ENCODE data around the gene ACTR3C.
"Not testable (repeated sequence)": the region's sequence is repeated elsewhere in the genome, so short reads cannot be mapped to it uniquely, and the experiment has no call there.

ACTR3C gene

GRCh38 chr7:150287815-150288214, 35.5 kb downstream of the ACTR3C start:
- H3K9ac ChIP-seq (ENCODE audit: low read length); H3K4me3 ChIP-seq (ENCODE audit: low read length); H3K27ac ChIP-seq (ENCODE audit: low read length); H3K36me3 ChIP-seq (ENCODE audit: control insufficient read depth, low read depth, low read length); H3K27me3 ChIP-seq (ENCODE audit: control insufficient read depth, insufficient read depth, low read length); H3K4me1 ChIP-seq (ENCODE audit: control insufficient read depth, low read depth, low read length); H3K9me3 ChIP-seq (ENCODE audit: control insufficient read depth, low read depth, low read length): not testable (repeated sequence)

GRCh38 chr7:150285849-150286754, 37.2 kb downstream of the ACTR3C start:
- H3K27me3 ChIP-seq (ENCODE audit: control insufficient read depth, insufficient read depth, low read length); H3K4me3 ChIP-seq (ENCODE audit: low read length); H3K36me3 ChIP-seq (ENCODE audit: control insufficient read depth, low read depth, low read length); H3K4me1 ChIP-seq (ENCODE audit: control insufficient read depth, low read depth, low read length); H3K9ac ChIP-seq (ENCODE audit: low read length); H3K9me3 ChIP-seq (ENCODE audit: control insufficient read depth, low read depth, low read length); H3K27ac ChIP-seq (ENCODE audit: low read length): not testable (repeated sequence)

DNA sequence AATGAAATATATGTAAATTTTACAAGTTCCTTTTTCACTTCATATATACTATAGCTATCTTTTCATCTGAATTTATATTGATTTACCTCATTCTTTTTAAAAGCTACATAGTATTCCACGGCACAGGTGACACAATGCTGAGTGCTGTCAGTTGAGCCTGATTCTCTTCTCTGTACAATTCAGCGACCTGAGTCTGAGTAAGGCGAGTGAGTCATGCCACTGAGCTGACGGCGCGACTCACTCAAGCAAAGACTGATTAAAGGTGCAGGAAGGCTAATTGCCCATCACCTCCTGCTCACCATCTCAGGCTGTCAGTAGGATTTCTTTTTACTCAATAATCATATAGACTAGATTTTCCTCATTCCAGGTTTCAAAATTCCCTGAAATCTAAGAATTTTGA, 39.7 kb downstream of the ACTR3C start:
- not testable (repeated sequence) for H3K36me3 ChIP-seq (ENCODE audit: control insufficient read depth, low read depth, low read length); H3K9ac ChIP-seq (ENCODE audit: low read length); H3K27me3 ChIP-seq (ENCODE audit: control insufficient read depth, insufficient read depth, low read length); H3K4me1 ChIP-seq (ENCODE audit: control insufficient read depth, low read depth, low read length); H3K4me3 ChIP-seq (ENCODE audit: low read length); H3K9me3 ChIP-seq (ENCODE audit: control insufficient read depth, low read depth, low read length); H3K27ac ChIP-seq (ENCODE audit: low read length)

- H3K36me3 ChIP-seq (ENCODE audit: control insufficient read depth, low read depth, low read length); H3K27me3 ChIP-seq (ENCODE audit: control insufficient read depth, insufficient read depth, low read length); H3K4me1 ChIP-seq (ENCODE audit: control insufficient read depth, low read depth, low read length); H3K9ac ChIP-seq (ENCODE audit: low read length); H3K9me3 ChIP-seq (ENCODE audit: control insufficient read depth, low read depth, low read length); H3K27ac ChIP-seq (ENCODE audit: low read length); H3K4me3 ChIP-seq (ENCODE audit: low read length): not testable (repeated sequence)
These were observed 40.2 kb downstream of the ACTR3C start for GRCh38 chr7:150283111-150283510.

- not testable (repeated sequence) for H3K4me1 ChIP-seq (ENCODE audit: control insufficient read depth, low read depth, low read length); H3K9ac ChIP-seq (ENCODE audit: low read length); H3K36me3 ChIP-seq (ENCODE audit: control insufficient read depth, low read depth, low read length); H3K4me3 ChIP-seq (ENCODE audit: low read length); H3K27ac ChIP-seq (ENCODE audit: low read length); H3K9me3 ChIP-seq (ENCODE audit: control insufficient read depth, low read depth, low read length)
- peaks cover 13% of the 10 kb centered on the region for H3K27me3 ChIP-seq (ENCODE audit: control insufficient read depth, insufficient read depth, low read length)
These were observed 41.5 kb downstream of the ACTR3C start for GRCh38 chr7:150281681-150282403.

DNA sequence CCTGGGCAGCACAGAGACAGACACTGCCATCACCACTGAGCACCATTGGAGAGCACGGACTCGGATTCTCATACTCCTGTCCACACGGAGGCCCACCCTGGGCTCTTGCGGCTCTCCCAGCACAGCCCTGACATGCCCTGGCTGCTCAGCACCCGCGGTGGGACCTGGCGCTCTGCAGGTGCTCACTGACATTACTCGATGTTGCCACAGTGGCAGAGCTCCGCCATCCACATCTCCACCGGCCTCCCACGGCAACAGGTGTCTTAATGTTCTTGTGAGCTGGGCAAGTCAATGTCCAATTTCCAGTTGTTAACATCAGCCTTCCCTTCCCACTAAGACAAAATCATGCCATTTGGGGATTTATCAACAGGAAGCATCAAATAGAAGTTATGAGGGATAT, 45.0 kb downstream of the ACTR3C start:
- not testable (repeated sequence) for H3K4me3 ChIP-seq (ENCODE audit: low read length); H3K9me3 ChIP-seq (ENCODE audit: control insufficient read depth, low read depth, low read length); H3K36me3 ChIP-seq (ENCODE audit: control insufficient read depth, low read depth, low read length); H3K27ac ChIP-seq (ENCODE audit: low read length); H3K4me1 ChIP-seq (ENCODE audit: control insufficient read depth, low read depth, low read length); H3K9ac ChIP-seq (ENCODE audit: low read length)
- peaks cover 14% of the 10 kb centered on the region for H3K27me3 ChIP-seq (ENCODE audit: control insufficient read depth, insufficient read depth, low read length)

DNA sequence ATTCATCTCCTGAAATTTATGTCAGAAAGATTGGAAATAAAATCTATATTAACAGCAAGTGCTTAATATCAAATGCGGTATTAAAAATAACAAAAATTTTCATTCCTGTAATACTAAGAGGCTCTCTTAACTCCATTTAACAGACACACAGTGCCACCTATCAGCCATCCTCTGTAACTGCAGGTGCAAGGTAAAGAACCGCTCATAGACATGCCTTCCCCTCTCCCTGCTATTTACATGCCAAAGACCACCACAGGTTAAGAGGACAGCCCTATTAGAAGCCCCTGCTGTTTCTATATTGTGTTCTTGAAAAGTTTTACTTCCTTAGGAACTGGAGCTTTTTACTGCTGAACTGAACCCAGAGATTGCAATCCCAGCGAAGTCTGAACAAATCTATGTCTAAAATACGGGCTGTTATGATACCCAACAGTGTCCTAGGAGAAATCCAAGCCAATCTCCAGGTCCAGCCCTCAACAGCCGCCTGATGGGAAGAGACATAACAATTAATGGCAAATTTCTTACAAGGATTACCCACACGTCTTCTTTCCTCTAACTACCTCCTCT, 47.1 kb downstream of the ACTR3C start:
- not testable (repeated sequence) for H3K27ac ChIP-seq (ENCODE audit: low read length); H3K9ac ChIP-seq (ENCODE audit: low read length); H3K4me1 ChIP-seq (ENCODE audit: control insufficient read depth, low read depth, low read length); H3K36me3 ChIP-seq (ENCODE audit: control insufficient read depth, low read depth, low read length); H3K9me3 ChIP-seq (ENCODE audit: control insufficient read depth, low read depth, low read length)
- peak overlapping the region; percentile 30 for H3K4me3 ChIP-seq (ENCODE audit: low read length)
- H3K27me3 ChIP-seq (ENCODE audit: control insufficient read depth, insufficient read depth, low read length) = peaks cover 14% of the 10 kb centered on the region

- not testable (repeated sequence) for H3K36me3 ChIP-seq (ENCODE audit: control insufficient read depth, low read depth, low read length); H3K27me3 ChIP-seq (ENCODE audit: control insufficient read depth, insufficient read depth, low read length); H3K4me1 ChIP-seq (ENCODE audit: control insufficient read depth, low read depth, low read length); H3K4me3 ChIP-seq (ENCODE audit: low read length); H3K27ac ChIP-seq (ENCODE audit: low read length); H3K9ac ChIP-seq (ENCODE audit: low read length); H3K9me3 ChIP-seq (ENCODE audit: control insufficient read depth, low read depth, low read length)
These were observed 51.4 kb downstream of the ACTR3C start for GRCh38 chr7:150271898-150272297.

DNA sequence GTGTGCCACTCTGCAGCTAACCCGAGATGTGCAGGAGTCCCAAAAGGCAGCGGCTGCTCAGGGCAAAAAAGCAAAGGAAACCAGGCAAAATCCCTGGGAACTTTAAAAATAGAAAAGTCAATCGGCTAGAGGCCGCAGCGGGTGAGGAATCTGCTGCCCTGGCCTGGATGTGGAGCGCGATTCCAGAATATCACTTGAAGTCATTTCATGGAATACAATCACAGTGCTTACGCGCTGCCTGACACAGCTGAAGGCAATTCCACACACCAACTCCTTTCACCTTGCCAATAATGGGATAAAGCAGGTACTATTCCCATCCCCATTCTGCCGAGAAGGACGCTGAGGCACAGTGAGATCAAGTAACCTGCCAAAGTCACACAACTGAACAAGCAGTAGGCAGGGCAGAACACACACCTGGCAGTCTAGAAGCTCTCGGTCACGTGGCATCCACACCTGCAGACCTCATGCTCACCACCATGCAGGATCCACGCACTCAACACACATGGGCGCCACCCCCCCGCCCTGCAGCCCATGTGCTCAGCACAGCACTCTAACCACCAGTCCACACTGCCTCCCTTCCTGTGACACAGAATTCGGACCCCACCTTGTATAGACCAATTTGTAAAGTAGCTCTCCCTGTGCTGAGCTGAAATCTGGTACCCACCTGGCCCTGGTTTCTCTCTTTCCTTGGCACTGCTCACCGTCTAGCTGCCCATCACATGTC, 53.1 kb downstream of the ACTR3C start:
- H3K9ac ChIP-seq (ENCODE audit: low read length); H3K27me3 ChIP-seq (ENCODE audit: control insufficient read depth, insufficient read depth, low read length); H3K36me3 ChIP-seq (ENCODE audit: control insufficient read depth, low read depth, low read length); H3K9me3 ChIP-seq (ENCODE audit: control insufficient read depth, low read depth, low read length); H3K4me3 ChIP-seq (ENCODE audit: low read length); H3K27ac ChIP-seq (ENCODE audit: low read length); H3K4me1 ChIP-seq (ENCODE audit: control insufficient read depth, low read depth, low read length): not testable (repeated sequence)

GRCh38 chr7:150268798-150269197, 54.5 kb downstream of the ACTR3C start:
- H3K9ac ChIP-seq (ENCODE audit: low read length); H3K27me3 ChIP-seq (ENCODE audit: control insufficient read depth, insufficient read depth, low read length); H3K27ac ChIP-seq (ENCODE audit: low read length); H3K4me1 ChIP-seq (ENCODE audit: control insufficient read depth, low read depth, low read length); H3K4me3 ChIP-seq (ENCODE audit: low read length); H3K9me3 ChIP-seq (ENCODE audit: control insufficient read depth, low read depth, low read length); H3K36me3 ChIP-seq (ENCODE audit: control insufficient read depth, low read depth, low read length): not testable (repeated sequence)

- H3K9me3 ChIP-seq (ENCODE audit: control insufficient read depth, low read depth, low read length); H3K4me1 ChIP-seq (ENCODE audit: control insufficient read depth, low read depth, low read length); H3K36me3 ChIP-seq (ENCODE audit: control insufficient read depth, low read depth, low read length); H3K27me3 ChIP-seq (ENCODE audit: control insufficient read depth, insufficient read depth, low read length); H3K27ac ChIP-seq (ENCODE audit: low read length); H3K4me3 ChIP-seq (ENCODE audit: low read length); H3K9ac ChIP-seq (ENCODE audit: low read length): not testable (repeated sequence)
These were observed 55.1 kb downstream of the ACTR3C start for GRCh38 chr7:150268287-150268686.

All from iPS-18a (cell line).